A172 (cell line): Measurements from ENCODE around the gene AMIGO2. TPM values are rescaled to one million over a fixed set of nuclear protein-coding genes. Genes with fewer than 3 reads are reported as not detected.
"Not testable (repeated sequence)": the region's sequence is repeated elsewhere in the genome, so short reads cannot be mapped to it uniquely, and the experiment has no call there.

Source experiments
- DNase-seq: peaks from one replicate; pipeline ENCODE4 v3.0.0-alpha.2; 2015; ENCODE audit warnings: low spot score
- total RNA-seq: library from RNA; depleted of rRNA; stranded (reverse); fragments of >200 nt; shearing (Covaris generic); gene quantifications from 2 replicates; pipeline ENCODE4 v1.2.3, GENCODE V29; 2014

AMIGO2 gene
- total RNA-seq, 1 experiment from 2014 or later = 279 TPM

DNA sequence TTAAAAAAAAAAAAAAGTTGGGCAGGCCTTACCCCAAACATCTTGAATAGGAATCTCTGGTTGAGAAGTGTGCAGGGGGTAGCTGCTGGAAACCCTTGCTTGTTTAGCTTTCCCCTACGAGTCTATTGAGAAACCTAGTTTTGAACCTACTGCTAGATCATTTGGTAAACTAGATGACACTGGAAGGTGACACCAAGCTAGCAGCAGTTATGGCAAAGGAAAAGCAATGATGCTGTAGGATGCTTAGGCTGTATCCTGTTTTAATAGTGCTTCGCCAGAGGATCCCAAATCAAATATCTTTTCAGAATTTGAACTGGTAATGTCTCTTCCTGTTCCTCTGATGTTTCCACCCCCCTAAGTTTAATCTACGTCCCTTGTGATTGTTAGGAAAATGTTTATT lies 5.8 kb downstream of the AMIGO2 start:
- no peak for DNase-seq

DNA sequence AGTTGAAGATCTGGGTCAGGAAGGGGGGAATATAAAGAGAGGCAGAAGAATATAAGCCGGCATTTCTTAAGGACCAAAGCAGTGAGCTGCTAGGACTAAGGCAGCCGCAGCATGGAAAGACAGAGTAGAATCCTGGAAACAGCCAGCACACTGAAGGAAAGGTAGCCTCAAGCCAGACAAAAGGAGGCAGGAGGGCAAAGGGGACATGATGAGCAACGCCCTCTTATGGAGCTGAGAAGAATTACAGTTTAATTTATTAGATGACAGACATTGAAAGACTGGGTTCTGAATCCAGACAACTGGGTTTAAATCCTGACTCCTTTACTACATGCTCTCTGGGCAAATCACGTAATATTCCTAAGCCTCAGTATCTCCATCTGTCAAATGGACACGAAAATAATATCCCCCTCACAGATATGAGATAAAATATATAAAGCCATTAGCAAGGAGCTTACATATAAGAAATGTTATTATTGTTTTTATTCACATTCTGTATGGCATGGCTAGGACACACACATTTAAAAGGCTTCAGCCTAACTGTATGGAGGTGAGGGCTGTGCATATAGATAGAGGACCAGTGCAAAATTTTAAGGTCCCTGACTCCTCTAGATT lies 8.4 kb downstream of the AMIGO2 start:
- DNase-seq = no peak

DNA sequence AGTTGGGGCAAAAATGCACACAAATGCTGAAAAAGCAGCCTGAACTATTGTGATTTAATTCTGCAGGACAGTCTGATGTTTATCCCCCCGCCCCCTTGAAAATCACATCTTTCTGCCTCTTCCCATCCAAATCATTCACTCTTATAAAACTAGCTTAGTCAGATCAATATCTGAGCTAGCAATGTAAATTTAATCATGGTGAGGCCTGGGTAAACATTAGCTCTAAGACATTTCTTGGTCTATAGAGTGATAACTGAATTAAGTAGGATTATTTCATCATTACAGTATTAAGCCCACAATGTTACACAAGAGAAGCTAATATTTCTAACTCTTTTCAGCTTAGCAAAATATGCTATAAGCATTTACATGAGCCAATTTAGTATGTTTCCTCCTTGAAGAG lies 9.4 kb downstream of the AMIGO2 start:
- no peak for DNase-seq

DNA sequence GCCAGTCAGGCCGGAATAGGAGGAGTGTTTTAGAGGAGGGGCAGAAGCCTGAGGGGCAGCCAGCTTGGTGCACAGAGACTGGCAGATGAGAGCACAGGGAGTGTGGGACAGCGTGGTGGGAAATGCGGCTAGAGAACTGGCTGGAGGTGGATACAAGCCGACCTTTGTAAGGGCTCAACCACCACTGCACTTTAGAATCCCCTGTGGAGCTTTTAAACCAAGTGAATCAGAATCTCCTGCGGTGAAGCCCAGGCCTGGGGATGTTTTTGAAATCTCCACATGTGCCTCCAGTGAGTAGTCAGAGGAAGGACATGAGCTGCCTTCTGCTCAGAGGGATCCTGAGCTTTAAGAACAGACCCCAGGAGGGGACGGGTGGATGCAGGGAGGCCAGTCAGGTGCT lies 11.2 kb downstream of the AMIGO2 start:
- DNase-seq = peak; percentile 66

DNA sequence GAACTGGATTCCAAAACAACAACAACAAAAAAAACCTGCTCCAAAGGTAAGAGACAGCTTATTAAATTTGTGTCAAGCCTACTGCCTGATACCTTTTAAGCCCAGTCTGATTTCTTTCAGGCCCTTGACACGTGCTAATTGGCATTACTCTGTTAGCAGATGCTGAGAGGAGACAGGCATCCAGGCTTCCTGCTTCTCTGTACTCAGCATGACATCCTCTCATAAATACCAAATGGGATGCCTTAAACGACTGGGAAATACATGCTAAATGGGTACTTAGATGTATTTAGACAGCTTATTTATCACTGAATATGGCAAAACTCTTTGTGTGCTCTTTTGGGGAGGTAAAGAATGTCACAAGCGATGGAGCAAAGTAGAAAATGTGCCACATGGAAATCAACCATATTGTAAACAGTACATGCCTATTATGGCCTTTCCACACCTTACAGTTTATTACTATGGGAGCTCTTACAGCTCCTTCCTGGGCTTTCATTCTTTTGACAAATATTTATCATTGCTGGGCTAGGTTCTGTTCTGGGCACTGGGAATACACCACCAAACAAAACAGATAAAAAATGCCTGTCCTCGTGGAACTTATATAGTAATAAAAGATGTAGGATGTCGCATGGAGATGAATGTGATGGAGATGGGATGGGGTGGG lies 11.9 kb downstream of the AMIGO2 start:
- DNase-seq = no peak

DNA sequence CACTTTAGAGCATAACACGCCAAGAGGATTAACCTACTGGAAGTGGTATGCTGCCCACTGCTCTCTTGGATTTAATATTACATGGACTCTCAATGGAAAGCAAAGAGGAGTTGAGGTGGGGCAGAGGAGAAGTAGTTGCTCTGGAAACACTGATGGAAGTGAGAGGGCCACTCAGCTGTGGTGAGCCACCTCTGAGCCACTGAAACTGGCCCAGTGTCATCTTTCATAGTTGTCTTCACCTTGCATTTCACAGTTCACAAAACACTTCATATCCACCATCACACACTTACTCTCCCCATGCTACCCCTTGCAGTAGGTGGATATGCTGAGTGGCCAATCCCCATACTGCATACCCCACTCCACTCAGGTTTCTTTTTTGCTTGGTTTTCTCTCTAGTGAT lies 12.6 kb downstream of the AMIGO2 start:
- no peak for DNase-seq

DNA sequence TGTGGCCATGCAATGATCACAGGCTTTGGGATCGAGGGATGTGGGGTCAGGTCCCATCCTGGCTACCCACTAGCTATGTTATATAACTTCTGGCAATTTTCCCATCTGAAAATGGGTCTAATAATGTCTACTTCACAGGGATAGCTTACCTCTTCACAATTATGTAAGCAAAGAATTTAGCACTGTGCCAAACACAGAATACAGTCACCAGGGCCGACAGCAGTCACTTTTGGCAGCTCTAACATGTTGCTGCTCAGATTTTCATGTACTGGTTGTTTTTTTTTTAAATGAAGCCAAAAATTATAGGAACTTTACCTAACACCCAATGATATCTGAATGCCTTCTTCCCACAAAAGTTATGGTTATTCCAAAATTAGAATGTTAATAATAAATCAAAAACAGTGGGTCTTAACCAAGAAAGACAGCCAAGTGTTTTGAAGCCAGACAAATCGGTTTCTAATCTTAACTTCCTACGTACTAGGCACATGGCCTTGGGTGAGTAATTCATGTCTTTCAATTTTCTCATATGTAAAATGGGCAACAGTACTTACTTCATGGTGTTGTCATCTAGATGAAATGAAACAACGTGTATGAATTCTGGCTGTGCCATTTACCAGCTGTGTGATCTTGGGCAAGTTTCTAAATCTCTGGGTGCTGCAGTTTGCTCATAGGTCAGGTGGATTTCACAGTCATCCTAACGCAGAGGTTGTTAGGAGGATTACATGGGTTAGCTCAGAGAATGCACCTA lies 13.3 kb downstream of the AMIGO2 start:
- no peak for DNase-seq

DNA sequence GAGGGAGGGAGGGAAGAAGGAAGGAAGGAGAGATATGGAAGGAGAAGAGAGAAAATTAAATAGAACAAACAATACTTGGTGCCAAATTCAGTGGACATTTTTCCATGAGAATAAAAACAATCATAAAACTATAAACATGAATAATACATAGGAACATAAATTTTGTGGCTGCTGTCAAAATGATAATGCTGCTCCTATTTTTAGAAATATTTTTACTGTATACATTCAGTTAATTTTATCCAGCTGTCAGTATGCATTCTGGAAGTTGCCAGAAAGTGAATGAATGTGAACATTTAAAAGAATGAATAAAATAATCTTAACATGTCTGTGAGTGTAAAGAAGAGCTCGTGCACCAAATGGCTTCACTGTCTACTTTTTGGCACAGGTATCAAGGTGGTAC lies 14.2 kb downstream of the AMIGO2 start:
- no peak for DNase-seq

DNA sequence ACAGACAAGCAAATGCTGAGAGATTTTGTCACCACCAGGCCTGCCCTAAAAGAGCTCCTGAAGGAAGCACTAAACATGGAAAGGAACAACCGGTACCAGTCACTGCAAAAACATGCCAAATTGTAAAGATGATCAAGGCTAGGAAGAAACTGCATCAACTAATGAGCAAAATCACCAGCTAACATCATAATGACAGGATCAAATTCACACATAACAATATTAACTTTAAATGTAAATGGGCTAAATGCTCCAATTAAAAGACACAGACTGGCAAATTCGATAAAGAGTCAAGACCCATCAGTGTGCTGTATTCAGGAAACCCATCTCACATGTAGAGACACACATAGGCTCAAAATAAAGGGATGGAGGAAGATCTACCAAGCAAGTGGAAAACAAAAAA lies 21.1 kb downstream of the AMIGO2 start:
- DNase-seq = not testable (repeated sequence)

DNA sequence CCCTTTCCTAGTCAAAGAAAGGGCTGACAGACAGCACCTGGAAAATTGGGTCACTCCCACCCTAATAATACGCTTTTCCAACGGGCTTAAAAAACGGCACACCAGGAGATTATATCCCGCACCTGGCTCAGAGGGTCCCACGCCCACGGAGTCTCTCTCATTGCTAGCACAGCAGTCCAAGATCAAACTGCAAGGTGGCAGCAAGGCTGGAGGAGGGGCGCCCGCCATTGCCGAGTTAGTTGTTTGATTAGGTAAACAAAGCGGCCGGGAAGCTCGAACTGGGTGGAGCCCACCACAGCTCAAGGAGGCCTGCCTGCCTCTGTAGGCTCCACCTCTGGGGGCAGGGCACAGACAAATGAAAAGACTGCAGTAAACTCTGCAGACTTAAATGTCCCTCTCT lies 22.8 kb downstream of the AMIGO2 start:
- not testable (repeated sequence) for DNase-seq

DNA sequence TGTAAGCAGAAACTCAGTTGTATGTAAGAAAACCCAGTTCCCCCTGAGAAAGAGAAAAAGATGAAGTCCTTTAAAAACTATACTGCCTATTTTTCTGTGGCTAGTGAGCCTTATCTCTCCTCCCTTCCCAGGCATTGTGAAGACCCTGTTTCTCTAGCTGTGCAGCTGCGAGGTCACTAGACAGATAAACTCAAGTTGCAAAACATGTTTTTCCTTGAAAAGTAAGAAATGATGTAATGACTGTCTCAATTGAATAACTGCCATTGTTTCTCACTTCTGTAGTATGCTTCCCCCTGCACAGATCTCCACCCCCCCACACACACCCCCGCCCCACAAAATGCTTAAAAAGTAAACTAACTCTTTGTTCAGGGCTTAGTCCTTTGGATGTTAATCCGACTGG lies 23.9 kb downstream of the AMIGO2 start:
- not testable (repeated sequence) for DNase-seq

DNA sequence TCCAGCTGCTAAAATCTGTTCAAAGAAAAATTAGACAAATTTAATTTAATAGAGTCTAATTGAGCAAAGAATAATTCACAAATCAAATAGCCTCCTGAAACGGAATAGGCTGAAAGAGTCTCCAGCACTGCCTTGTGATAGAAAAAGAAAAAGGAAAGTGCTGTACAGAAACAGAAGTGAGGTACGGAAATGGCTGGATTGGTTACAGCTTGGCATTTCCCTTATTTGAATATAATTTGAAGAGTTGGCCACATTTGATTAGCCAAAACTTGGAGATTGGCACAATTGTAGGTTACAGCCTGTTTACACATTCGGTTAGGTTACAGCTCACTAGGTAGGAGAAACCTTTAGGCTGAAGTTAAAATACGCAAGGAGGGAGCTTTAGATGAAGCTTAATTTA lies 25.1 kb downstream of the AMIGO2 start:
- DNase-seq = no peak

DNA sequence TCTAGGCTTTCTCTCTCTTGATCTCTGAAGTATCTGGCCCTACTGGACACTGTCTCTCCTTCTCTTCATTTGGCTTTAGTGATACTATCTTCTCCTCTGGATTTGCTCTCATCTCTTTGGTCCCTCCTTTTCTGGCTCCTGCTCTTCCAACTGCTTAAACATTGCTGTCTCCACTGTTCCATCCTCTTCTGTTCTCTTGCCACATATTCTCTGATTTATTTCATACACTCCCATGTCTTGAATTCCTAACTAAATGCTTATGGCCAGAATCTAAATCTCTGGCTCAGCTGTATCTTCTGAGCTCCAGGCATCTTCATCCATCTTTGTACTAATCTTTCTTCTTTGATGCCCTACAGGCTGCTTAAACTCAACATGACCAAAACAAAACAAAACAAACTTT lies 25.8 kb downstream of the AMIGO2 start:
- no peak for DNase-seq

DNA sequence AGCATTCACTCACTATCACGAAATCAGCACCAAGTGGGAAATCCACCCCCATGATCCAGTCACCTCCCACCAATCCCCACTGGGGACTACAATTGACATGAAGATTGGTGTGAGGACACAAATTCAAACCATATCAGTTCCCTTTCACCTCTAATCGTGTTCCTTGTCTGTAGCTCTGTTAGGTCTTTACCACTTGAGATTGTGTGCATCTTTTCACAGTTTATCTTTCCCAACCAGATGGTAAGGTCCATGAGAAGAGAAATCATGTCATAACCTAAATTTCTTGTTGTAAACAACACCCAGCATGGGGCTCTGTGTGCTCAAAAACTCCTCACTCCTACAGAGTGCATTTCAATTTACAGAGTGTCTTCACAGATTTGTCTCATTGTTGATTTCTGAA lies 27.5 kb downstream of the AMIGO2 start:
- DNase-seq = no peak

DNA sequence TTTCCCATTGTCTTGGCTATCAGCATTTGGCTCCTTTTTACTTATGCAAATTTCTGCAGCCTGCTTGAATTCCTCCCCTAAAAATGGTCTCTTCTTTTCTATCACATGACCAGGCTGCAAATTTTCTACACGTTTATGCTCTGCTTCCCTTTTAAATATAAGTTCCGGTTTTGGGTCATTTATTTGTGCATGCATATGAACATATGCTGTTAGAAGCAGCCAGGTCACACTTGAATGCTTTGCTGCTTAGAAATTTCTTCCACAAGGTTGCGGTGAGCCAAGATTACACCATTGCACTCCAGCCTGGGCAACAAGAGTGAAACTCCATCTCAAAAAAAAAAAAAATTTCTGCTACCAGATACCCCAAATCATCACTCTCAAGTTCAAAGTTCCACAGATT lies 28.5 kb downstream of the AMIGO2 start:
- DNase-seq = not testable (repeated sequence)

DNA sequence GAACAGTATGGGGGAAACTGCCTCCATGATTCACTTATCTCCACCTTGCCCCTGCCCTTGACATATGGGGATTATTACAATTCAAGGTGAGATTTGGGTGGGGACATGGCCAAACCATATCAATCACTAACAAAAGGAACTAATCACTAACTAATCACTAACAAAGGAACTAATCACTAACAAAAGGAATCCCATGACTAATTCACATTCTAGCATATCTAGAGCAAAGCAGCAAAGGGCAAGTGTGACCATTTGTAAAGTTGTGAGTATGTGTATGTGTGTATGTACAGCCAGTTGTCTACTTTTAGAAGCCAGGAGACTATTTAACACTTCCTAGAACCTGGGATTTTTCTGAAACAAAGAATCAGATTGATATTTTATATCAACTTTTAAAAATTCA lies 31.2 kb downstream of the AMIGO2 start:
- no peak for DNase-seq

DNA sequence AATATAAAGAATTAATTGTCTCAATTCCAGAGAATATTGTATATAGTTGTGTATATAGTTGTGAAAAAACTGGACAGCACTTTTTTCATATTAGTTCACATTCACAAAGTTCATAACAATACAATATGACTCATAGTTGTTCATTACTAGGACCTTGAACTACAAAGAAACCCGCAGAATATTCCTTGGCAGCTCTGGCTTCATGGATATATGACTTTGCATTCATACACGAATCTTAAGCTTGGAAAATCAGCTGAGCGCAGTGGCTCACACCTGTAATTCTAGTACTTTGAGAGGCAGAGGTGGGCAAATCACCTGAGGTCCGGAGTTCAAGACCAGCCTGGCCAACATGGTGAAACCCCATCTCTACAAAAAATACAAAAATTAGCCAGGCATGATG lies 38.4 kb downstream of the AMIGO2 start:
- DNase-seq = no peak

DNA sequence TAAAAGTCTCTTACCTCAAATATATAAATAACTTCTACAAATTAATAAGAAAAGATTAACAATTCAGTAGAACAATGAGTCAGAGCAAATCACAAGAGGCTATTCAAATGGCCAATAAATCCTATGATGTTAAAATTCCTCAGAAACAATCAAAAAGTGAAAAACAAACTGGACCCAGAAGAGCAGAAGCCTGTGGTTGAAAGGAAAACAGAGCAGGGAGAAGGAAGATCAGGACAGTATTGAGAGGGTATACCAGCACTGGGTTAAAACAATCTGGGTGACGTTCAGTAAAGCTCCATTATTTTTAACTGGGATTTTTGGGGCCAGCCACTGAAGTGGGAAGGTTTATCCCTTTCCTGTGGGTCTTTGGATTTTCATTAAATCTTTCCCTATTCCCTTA lies 40.0 kb downstream of the AMIGO2 start:
- no peak for DNase-seq

DNA sequence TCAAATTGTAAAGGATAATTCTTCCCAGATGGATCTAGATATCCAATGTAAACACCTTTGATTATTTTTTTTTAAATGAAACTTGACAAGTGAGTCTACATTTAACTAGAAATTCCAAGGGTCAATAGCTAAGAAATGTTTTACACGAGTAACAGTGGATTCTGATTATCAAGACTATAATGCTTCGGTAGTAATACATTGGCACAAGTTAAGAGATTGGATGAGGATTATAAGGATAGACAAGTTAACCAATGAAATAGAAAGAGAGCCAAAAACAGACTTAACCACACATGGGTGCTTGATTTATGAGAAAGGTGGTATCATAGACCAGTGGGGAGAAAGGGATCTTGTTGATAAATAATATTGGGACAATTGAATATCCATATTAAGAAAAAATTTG lies 40.7 kb downstream of the AMIGO2 start:
- no peak for DNase-seq

DNA sequence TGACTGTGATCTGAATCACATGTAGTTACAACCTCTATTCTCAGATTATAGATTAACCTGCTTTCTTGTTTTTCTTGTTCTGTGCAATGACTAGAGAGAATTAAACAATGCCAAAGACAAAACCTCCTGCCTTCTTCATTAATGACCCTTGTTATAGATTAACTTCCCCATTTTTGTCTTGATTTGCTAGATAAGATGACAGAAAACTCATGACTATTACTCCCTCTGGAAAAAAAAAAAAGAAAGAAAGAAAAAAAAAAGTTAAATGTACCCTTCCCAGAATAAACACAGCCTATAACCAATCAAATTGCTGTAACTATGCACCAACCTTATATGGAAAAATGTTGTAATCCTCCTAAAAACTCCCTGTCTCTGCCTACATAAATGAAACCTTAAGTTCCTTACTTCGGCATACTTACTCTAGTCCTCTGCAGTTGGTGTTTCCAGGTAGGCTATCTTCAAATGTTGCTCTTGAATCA lies 41.5 kb downstream of the AMIGO2 start:
- DNase-seq = no peak

DNA sequence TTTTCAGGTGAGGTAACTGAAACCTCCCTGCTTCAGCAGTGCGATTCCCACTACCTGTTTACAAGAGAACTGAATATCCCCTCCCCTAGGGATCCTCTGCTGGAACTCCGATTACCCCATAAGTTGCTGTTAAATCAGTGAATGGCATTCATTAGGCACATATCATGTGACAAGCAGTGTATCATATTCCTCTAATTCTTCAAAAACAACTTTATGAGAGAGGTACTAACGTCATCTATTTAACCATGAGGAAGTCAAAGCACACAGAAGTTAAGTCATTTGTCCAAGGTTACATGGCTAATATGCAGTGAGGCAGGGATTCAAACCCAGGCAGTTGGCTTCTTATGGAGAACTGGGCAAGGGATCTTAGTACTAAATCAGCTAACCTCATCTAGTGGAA lies 44.3 kb downstream of the AMIGO2 start:
- DNase-seq = no peak

DNA sequence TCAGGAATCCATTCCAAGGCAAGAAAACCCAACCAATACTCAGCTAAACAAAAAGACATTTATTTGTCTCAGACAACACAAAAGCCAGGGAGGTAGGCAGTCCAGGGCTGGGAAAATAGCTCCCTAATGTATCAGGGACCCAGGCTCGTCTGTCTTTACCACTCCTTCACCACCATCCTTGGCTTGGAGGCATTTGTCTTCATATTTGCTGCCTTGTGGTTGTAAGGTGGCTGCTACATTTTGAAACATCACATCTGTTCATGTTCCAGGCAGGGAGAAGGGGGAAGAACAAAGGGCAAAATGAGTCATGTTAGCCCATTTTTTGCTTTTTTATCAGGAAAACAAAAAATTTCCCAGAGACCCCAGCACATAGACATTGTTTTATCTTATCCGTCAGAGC lies 45.1 kb downstream of the AMIGO2 start:
- DNase-seq = no peak
